GM20000 (cell line): ENCODE data around the gene GCSAML.
"Not testable (repeated sequence)": the region's sequence is repeated elsewhere in the genome, so short reads cannot be mapped to it uniquely, and the experiment has no call there.

Source experiments
- DNase-seq: peaks from one replicate; pipeline ENCODE4 v3.0.0; 2012; ENCODE audit warnings: low spot score
- CTCF ChIP-seq: IDR thresholded peaks from 2 replicates; pipeline ENCODE4 v1.5.1; 2012; ENCODE audit warnings: mild to moderate bottlenecking, control low read depth; ENCODE audit errors: extremely low read depth, missing control alignments

The GCSAML gene

GRCh38 chr1:247548769-247549182, at the start of gene GCSAML:
TSS of gene GCSAML (plus strand) at chr1:247549134. CDS start at chr1:247549192, 58 bp downstream.
- no peak for DNase-seq
- no peak for TF ChIP-seq CTCF

- no peak for DNase-seq
- no peak for TF ChIP-seq CTCF
Measured at GRCh38 chr1:247500865-247501264, 48.1 kb upstream of the GCSAML start.

GRCh38 chr1:247506831-247507230, 42.1 kb upstream of the GCSAML start:
- TF ChIP-seq CTCF: no peak
- no peak for DNase-seq

GRCh38 chr1:247517795-247518612, 30.9 kb upstream of the GCSAML start:
- DNase-seq: no peak
- no peak for TF ChIP-seq CTCF

GRCh38 chr1:247518613-247518891, 30.4 kb upstream of the GCSAML start:
- no peak for TF ChIP-seq CTCF
- DNase-seq: no peak

- not testable (repeated sequence) for DNase-seq
Measured at GRCh38 chr1:247521886-247522285, 27.0 kb upstream of the GCSAML start.

- DNase-seq: no peak
- TF ChIP-seq CTCF: no peak
Measured at GRCh38 chr1:247528812-247529474, 20.0 kb upstream of the GCSAML start.
